ENCODE results near the gene CELF4.

GRCh38 chr18:37243741-37244140 is 321.9 kb downstream of the CELF4 start:
- TF ChIP-seq POLR2A (IDR thresholded peaks at IDR 0.05) = no peak
- no peak for TF ChIP-seq CTCF (IDR thresholded peaks at IDR 0.05)

All from body of pancreas (tissue), 4 donors.